Heart right ventricle (tissue), 16 donors: Measurements from ENCODE around the gene ATPAF2. TPM values are rescaled to one million over a fixed set of nuclear protein-coding genes. Genes with fewer than 3 reads are reported as not detected.

ENCODE experiments used
- ATAC-seq, 8 donors: fragments of 200-7000 bp; cut with Tn5 transposase; one replicate each; pipeline ENCODE4 v1.9.1; 2020; ENCODE audit warnings: mild to moderate bottlenecking in 8 of 8, moderate library complexity in 8 of 8, moderate number of reproducible peaks in 1 of 8
- DNase-seq, 2 donors: peaks; one replicate each; pipeline ENCODE4 v3.0.0-alpha.2; 2020
- H3K27ac ChIP-seq, 10 donors: fragments of 200-600 bp; sonication (generic) in 2 of 10; one replicate each; pipeline versions ENCODE4 v1.5.0 to v1.8.0; 2020 to 2022; ENCODE audit warnings: mild to moderate bottlenecking in 3 of 10
- H3K27me3 ChIP-seq, 7 donors: fragments of 200-600 bp; one replicate each; pipeline ENCODE4 v1.8.0; 2021 to 2022; ENCODE audit warnings: mild to moderate bottlenecking in 2 of 7
- H3K36me3 ChIP-seq, 9 donors: fragments of 200-600 bp; sonication (generic) in 1 of 9; one replicate each; pipeline versions ENCODE4 v1.5.0 to v1.8.0; 2020 to 2022; ENCODE audit warnings: mild to moderate bottlenecking in 2 of 9
- H3K4me1 ChIP-seq, 9 donors: fragments of 200-600 bp; sonication (generic) in 1 of 9; one replicate each; pipeline versions ENCODE4 v1.5.0 to v1.8.0; 2020 to 2022; ENCODE audit warnings: mild to moderate bottlenecking in 4 of 9
- H3K4me3 ChIP-seq, 10 donors: fragments of 200-600 bp; sonication (generic) in 2 of 10; one replicate each; pipeline versions ENCODE4 v1.5.0 to v1.8.0; 2020 to 2022; ENCODE audit warnings: mild to moderate bottlenecking in 7 of 10, moderate library complexity in 2 of 10
- H3K9me3 ChIP-seq, 11 donors: fragments of 200-600 bp in 10 of 11; sonication (generic) in 2 of 11; one replicate each; pipeline versions ENCODE4 v1.5.0 to v1.8.0; 2013 to 2022; ENCODE audit warnings: mild to moderate bottlenecking in 2 of 11, control low read depth in 1 of 11, moderate library complexity in 1 of 11
- WGBS, 2 donors: extraction: QIAGEN DNeasy Blood & Tissue Kit; methylation state at CpG; one replicate each; pipeline ENCODE4 v1.1.7; 2013; ENCODE audit warnings: inconsistent platforms in 1 of 2; 5-methylcytosine and 5-hydroxymethylcytosine counted together
- intact Hi-C, 10 donors: fragments of 100-400 bp; cut with DNase I; formaldehyde crosslinking; loops; one replicate each; pipeline versions ENCODE4 v1.11.1 to v1.14.2; 2022
- polyA plus RNA-seq, 2 donors: library from polyadenylated mRNA; stranded (reverse); fragments of 200-250 nt; gene quantifications; one replicate each; pipeline ENCODE4 v1.2.3, GENCODE V29; 2013
- total RNA-seq, 10 donors: library from RNA; stranded (reverse); fragmentation: NEBNext Ultra II Directional in 3 of 10; extraction: Animal tissue kit (Norgen Biotek cat#: 25700) in 3 of 10; gene quantifications; one replicate each; pipeline versions ENCODE4 v1.2.1 to v1.2.4, GENCODE V29; 2021 to 2023
- TF ChIP-seq, protein P1 (sequence below), 9 donors: fragments of 200-600 bp; sonication (generic) in 2 of 9; IDR thresholded peaks; one replicate each; pipeline versions ENCODE4 v1.5.0 to v1.8.0; 2021 to 2022; ENCODE audit warnings: antibody characterized with exemption in 9 of 9, mild to moderate bottlenecking in 5 of 9, moderate library complexity in 1 of 9
- donor health status: Arrhythmogenic right ventricular cardiomyopathy.
- donor health status: ischemic (EF 13 %, LVEDD 7.1; RV severe dilation, severe dysfunction).
- donor health status: healthy with polysubstance abuse.
- donor health status: DM: no; HTN: yes; CAD: no.
- donor health status: DM: no; HTN: no; CAD: no.
- donor health status: ischemic (EF 25% LVEDD 6.9; RV normal size, moderate dysfunction).
- donor health status: ischemic (EF 25% LVEDD 5.7; RV mildly dilated, moderate dysfunction).
- donor health status: healthy.
- donor health status: DM: yes; HTN: yes; CAD: no.
- donor health status: Ischemic cardiomyopathy.
- donor health status: ischemic (EF 35%, LVEDD 5.7; RV mildly dilated, moderate dysfunction).
- donor health status: nonischemic (EF 11% LVEDD 7.7; RV severe dilation, severe dysfunction).
- donor health status: DM: yes; HTN: yes; CAD: no.
- donor health status: PGD.
- donor health status: ischemic (EF 29% LVEDD 5.4; RV normal size, mild dysfunction).
- donor health status: nonischemic (EF 23%, LVEDD 6.1; RV moderate dilation, normal function).

Gene ATPAF2
- total and polyA plus RNA-seq, 12 donors = 21.5 to 55.8 (median 37.4) TPM

DNA sequence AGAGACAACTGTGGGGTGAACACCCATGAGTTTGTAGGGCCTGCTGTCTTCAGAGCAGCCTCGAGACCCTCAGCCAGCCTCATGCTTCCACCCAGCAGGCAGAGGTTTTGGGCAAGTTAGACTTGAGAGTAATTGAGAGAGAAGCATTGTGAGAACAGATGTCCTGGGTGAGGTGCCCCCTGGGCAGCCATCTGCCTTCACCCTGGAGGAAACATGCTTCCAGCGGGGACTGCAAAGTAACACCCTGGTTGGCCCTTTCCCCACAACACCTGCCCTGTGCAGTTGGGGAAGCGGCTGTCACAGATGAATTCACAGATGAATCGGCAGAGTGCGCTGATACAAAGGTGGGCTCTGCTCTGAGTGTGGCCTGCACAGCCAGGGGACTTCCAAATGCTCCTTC is 23.4 kb downstream of the ATPAF2 start:
- Histone ChIP-seq H3K4me1 (peaks cover 4 to 36% (median 20%) of the 10 kb centered on the region in 9 donors), H3K4me3 (no peak overlapping the region), H3K36me3 (peaks cover 0 to 53% (median 0%) of the 10 kb centered on the region in 9 donors), H3K27me3 (no peaks in the 10 kb centered on the region), H3K27ac (no peak overlapping the region), H3K9me3 (peaks cover 0 to 1% (median 0%) of the 10 kb centered on the region in 11 donors)
- TF ChIP-seq, protein P1, sequence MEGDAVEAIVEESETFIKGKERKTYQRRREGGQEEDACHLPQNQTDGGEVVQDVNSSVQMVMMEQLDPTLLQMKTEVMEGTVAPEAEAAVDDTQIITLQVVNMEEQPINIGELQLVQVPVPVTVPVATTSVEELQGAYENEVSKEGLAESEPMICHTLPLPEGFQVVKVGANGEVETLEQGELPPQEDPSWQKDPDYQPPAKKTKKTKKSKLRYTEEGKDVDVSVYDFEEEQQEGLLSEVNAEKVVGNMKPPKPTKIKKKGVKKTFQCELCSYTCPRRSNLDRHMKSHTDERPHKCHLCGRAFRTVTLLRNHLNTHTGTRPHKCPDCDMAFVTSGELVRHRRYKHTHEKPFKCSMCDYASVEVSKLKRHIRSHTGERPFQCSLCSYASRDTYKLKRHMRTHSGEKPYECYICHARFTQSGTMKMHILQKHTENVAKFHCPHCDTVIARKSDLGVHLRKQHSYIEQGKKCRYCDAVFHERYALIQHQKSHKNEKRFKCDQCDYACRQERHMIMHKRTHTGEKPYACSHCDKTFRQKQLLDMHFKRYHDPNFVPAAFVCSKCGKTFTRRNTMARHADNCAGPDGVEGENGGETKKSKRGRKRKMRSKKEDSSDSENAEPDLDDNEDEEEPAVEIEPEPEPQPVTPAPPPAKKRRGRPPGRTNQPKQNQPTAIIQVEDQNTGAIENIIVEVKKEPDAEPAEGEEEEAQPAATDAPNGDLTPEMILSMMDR (IDR thresholded peaks at IDR 0.05) = no peak
- 95 to 96% methylated on average over 5 of the region's 5 CpGs for WGBS, 2 donors
- DNase-seq (no peak), ATAC-seq (no peak)
- intact Hi-C loops = no loop called here

DNA sequence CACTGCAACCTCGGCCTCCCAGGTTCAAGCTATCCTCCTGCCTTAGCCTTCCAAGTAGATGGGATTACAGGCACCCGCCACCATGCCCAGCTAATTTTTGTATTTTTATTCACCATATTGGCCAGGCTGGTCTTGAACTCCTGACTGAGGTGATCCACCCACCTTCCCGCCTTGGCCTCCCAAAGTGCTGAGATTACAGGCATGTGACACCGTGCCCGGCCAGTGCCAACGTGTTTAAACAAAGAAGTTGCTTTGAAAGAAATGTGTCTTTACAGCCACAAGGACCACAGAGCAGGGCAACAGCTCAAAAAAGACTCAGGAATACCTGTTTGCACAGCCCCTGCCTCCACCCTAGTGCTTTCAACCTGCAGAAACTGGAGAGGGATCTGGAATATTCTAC is 25.0 kb downstream of the ATPAF2 start:
- Histone ChIP-seq H3K4me3 (no peak overlapping the region), H3K9me3 (peaks cover 0 to 4% (median 0%) of the 10 kb centered on the region in 11 donors), H3K36me3 (peaks cover 0 to 50% (median 0%) of the 10 kb centered on the region in 9 donors), H3K27me3 (no peaks in the 10 kb centered on the region), H3K27ac (no peak overlapping the region), H3K4me1 (peaks cover 0 to 31% (median 15%) of the 10 kb centered on the region in 9 donors)
- TF ChIP-seq, protein P1 (IDR thresholded peaks at IDR 0.05) = no peak
- 91 to 96% methylated on average over 6 of the region's 6 CpGs for WGBS, 2 donors
- intact Hi-C loops = no loop called here
- ATAC-seq (no peak), DNase-seq (no peak)

DNA sequence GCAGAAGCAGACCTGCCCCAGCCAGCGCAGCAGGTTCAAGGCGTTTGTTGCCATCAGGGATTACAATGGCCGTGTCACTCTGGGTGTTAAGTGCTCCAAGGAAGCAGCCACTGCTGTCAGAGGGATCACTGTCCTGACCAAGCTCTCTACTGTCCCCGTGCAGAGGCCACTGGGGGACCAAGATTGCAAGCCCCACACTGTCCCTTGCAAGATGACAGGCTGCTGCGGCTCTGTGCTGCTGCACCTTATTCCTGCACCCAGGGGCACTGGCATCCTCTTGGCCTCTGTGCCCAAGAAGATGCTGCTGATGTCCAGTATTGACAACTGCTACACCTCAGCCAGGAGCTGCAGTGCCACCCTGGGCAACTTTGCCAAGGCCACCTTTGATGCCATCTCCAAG is 27.7 kb downstream of the ATPAF2 start:
- Histone ChIP-seq H3K27me3 (no peaks in the 10 kb centered on the region), H3K4me3 (no peak overlapping the region), H3K9me3 (peaks cover 0 to 4% (median 0%) of the 10 kb centered on the region in 11 donors), H3K4me1 (peaks cover 0 to 19% (median 0%) of the 10 kb centered on the region in 9 donors), H3K36me3 (peaks cover 0 to 51% (median 0%) of the 10 kb centered on the region in 9 donors), H3K27ac (no peak overlapping the region)
- no peak for ATAC-seq
- 92 to 96% methylated on average over 5 of the region's 5 CpGs for WGBS, 2 donors
- DNase-seq = no peak
- intact Hi-C loops = no loop called here
- TF ChIP-seq, protein P1 (IDR thresholded peaks at IDR 0.05) = no peak

DNA sequence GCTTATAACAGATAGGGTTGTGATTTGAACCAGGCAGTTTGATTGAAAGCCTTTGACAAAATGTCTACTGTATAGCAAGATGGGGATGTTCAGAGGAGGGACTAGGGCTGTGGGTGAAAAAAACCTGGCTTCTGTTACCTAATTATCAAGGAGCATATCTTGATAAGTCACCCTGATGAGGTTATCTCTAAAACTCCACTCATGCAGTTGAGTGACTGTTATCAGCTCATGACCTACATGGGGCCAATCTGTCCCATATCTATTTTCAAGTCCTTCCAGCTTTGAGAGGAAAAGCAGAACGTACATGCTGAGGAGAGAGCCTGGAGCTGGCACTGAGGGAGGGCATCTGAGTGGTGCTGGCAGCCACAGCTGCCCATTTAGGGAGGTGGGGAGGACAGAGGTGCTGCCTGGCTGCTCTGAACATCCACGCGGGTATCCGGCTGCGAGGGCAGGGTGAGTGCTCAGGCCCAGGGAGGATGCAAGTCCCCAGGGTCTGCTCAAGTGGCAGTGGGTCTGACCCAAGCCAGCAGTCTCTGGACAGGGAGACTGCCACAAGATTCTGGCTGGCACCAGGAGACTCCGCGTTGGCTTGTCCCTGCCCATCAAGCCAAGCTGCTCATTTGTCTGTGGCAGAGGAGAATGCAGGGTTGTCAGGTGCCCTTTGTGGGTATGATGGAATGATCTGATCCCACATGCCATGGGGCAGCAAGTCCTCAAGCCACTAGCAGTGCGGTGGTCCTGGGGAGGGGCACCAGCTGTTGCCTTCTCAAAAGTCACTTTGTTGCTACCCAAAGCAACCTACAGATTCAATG is 29.2 kb downstream of the ATPAF2 start:
- no peaks in the 10 kb centered on the region for H3K27me3 ChIP-seq

More for the DNA sequence above, 29.2 kb downstream of the ATPAF2 start:
- Histone ChIP-seq H3K4me3 (no peak overlapping the region), H3K27ac (peak overlapping the region in 1 of 10 donors; percentile 15), H3K4me1 (peaks cover 0 to 26% (median 3%) of the 10 kb centered on the region in 9 donors), H3K36me3 (peaks cover 0 to 39% (median 0%) of the 10 kb centered on the region in 9 donors), H3K9me3 (peaks cover 0 to 4% (median 0%) of the 10 kb centered on the region in 11 donors)
- peak; percentile 61 to 88 (median 78) for ATAC-seq
- intact Hi-C loops = no loop called here
- WGBS, 2 donors = 49 to 70% methylated on average over 8 of the region's 8 CpGs
- DNase-seq = peak; percentile 40 to 51
- TF ChIP-seq, protein P1 (IDR thresholded peaks at IDR 0.05) = no peak
